HCT116 (cell line): ENCODE data around the gene PMEPA1. TPM values are rescaled to one million over a fixed set of nuclear protein-coding genes. Genes with fewer than 3 reads are reported as not detected.

ENCODE experiments used
- ATAC-seq: fragments of 200-7000 bp; cut with Tn5 transposase; 2 replicates; pipeline ENCODE4 v1.9.1; 2020; ENCODE audit warnings: mild to moderate bottlenecking, moderate library complexity
- BruUV-seq: library from RNA; stranded (reverse); fragments of 400-500 nt; replicated peaks from 2 replicates; lab custom pipeline; 2021; lab: Mats Ljungman, UMichigan
- CTCF ChIA-PET: fragments of 300-600 bp; sonication (Branson Sonifier 250); formaldehyde crosslinking; loops from one replicate; lab custom pipeline; 2021; ENCODE audit warnings: antibody characterized with exemption; lab: Charles Lee
- POLR2A ChIA-PET: fragments of 300-600, 350-600 bp; sonication (Branson Sonifier 250); formaldehyde crosslinking; loops from one replicate; lab custom pipeline; 2021; ENCODE audit warnings: antibody characterized with exemption; lab: Charles Lee
- RAD21 ChIA-PET, 2 experiments: fragments of 300-600 bp; sonication (Branson Sonifier 250); formaldehyde crosslinking; loops; one replicate each; lab custom pipeline; 2023; ENCODE audit warnings: low total read pairs in 2 of 2; ENCODE audit not compliant: uncharacterized antibody in 2 of 2, unreplicated experiment in 2 of 2, low non-redundant PET in 1 of 2; lab: Charles Lee
- DNase-seq: peaks from one replicate; pipeline ENCODE4 v3.0.0-alpha.2; 2010; ENCODE audit warnings: low read depth, low spot score
- H2AFZ ChIP-seq: fragments of 200-600 bp; shearing (Covaris generic), sonication (generic); 2 replicates; pipeline ENCODE4 v1.6.1; 2017; ENCODE audit warnings: low read depth, mixed run types, mixed read lengths, antibody characterized with exemption, low read length; ENCODE audit not compliant: poor library complexity, severe bottlenecking
- H3K27ac ChIP-seq: 2 replicates; pipeline ENCODE4 v1.5.1; 2012; ENCODE audit warnings: low read depth, low read length
- H3K27me3 ChIP-seq: fragments of 200-600 bp; sonication (generic); 2 replicates; pipeline ENCODE4 v1.6.1; 2016; ENCODE audit warnings: mixed run types, low read length, mixed read lengths; ENCODE audit not compliant: insufficient read depth
- H3K36me3 ChIP-seq, 2 experiments: fragments of 200-500 bp in 1 of 2; fragments of 200-600 bp in 1 of 2; sonication (Bioruptor generic) in 1 of 2; sonication (generic) in 1 of 2; 2 replicates each; pipeline versions ENCODE4 v1.5.1 to v1.6.1; 2014 to 2016; ENCODE audit warnings: low read length in 2 of 2, inconsistent platforms in 1 of 2, mixed read lengths in 1 of 2, mixed run types in 1 of 2; ENCODE audit not compliant: insufficient read depth in 2 of 2, control insufficient read depth in 1 of 2
- H3K4me1 ChIP-seq, 2 experiments: fragments of 200-600 bp in 1 of 2; sonication (generic) in 1 of 2; 2 replicates each; pipeline versions ENCODE4 v1.5.1 to v1.6.1; 2012 to 2017; ENCODE audit warnings: low read length in 2 of 2, inconsistent platforms in 1 of 2, mild to moderate bottlenecking in 1 of 2, mixed read lengths in 1 of 2, mixed run types in 1 of 2, moderate library complexity in 1 of 2; ENCODE audit not compliant: insufficient read depth in 2 of 2, control insufficient read depth in 1 of 2
- H3K4me2 ChIP-seq: fragments of 200-600 bp; sonication (generic); 2 replicates; pipeline ENCODE4 v1.6.1; 2017; ENCODE audit warnings: mixed run types, low read length, mixed read lengths
- H3K4me3 ChIP-seq, 2 experiments: fragments of 200-600 bp in 1 of 2; sonication (generic) in 1 of 2; replicated peaks in 1 of 2; 2 replicates each; pipeline ENCODE4 v1.5.1; 2011 to 2016; ENCODE audit warnings: low read length in 2 of 2, control low read depth in 1 of 2, low read depth in 1 of 2, mild to moderate bottlenecking in 1 of 2, mixed read lengths in 1 of 2, mixed run types in 1 of 2
- H3K79me2 ChIP-seq: fragments of 200-600 bp; sonication (generic); 2 replicates; pipeline ENCODE4 v1.6.1; 2017; ENCODE audit warnings: mild to moderate bottlenecking, mixed run types, low read length, moderate library complexity, mixed read lengths; ENCODE audit not compliant: insufficient read depth
- H3K9ac ChIP-seq: fragments of 200-600 bp; sonication (generic); 2 replicates; pipeline ENCODE4 v1.6.1; 2016; ENCODE audit warnings: low read length, mixed read lengths
- H3K9me2 ChIP-seq: fragments of 200-600 bp; sonication (generic), shearing (Covaris generic); 2 replicates; pipeline ENCODE4 v1.6.1; 2017; ENCODE audit warnings: mixed run types, mild to moderate bottlenecking, moderate library complexity; ENCODE audit not compliant: insufficient read depth
- H3K9me3 ChIP-seq, 2 experiments: fragments of 200-500 bp in 1 of 2; fragments of 200-600 bp in 1 of 2; sonication (Bioruptor generic) in 1 of 2; sonication (generic) in 1 of 2; 2 replicates each; pipeline ENCODE4 v1.6.1; 2014 to 2017; ENCODE audit warnings: low read length in 2 of 2, mixed read lengths in 2 of 2, inconsistent platforms in 1 of 2, low read depth in 1 of 2, mild to moderate bottlenecking in 1 of 2, mixed run types in 1 of 2, moderate library complexity in 1 of 2; ENCODE audit not compliant: control insufficient read depth in 1 of 2, insufficient read depth in 1 of 2
- H4K20me1 ChIP-seq: fragments of 200-600 bp; sonication (generic), shearing (Covaris generic); 2 replicates; pipeline ENCODE4 v1.6.1; 2017; ENCODE audit warnings: mixed run types, mild to moderate bottlenecking, moderate library complexity; ENCODE audit not compliant: insufficient read depth
- ATF3 ChIP-seq: IDR thresholded peaks from 2 replicates; pipeline ENCODE4 v1.6.1; 2012
- EGR1 ChIP-seq: IDR thresholded peaks from 2 replicates; pipeline ENCODE4 v1.6.1; 2012; ENCODE audit warnings: low read depth
- FOSL1 ChIP-seq: IDR thresholded peaks from 2 replicates; pipeline ENCODE4 v1.6.1; 2012; ENCODE audit warnings: low read depth
- JUND ChIP-seq: IDR thresholded peaks from 2 replicates; pipeline ENCODE4 v1.6.1; 2012
- MAX ChIP-seq: IDR thresholded peaks from 2 replicates; pipeline ENCODE4 v1.6.1; 2012
- POLR2AphosphoS5 ChIP-seq: IDR thresholded peaks from 2 replicates; pipeline ENCODE4 v1.6.1; 2011; ENCODE audit warnings: mild to moderate bottlenecking, low read depth, low read length, moderate library complexity
- SP1 ChIP-seq: IDR thresholded peaks from 2 replicates; pipeline ENCODE4 v1.6.1; 2012; ENCODE audit warnings: low read depth
- TCF7L2 ChIP-seq: IDR thresholded peaks from 2 replicates; pipeline ENCODE4 v1.7.0; 2011; ENCODE audit warnings: borderline replicate concordance, inconsistent platforms; ENCODE audit not compliant: insufficient read depth, insufficient read length; ENCODE audit errors: extremely low read depth
- intact Hi-C: fragments of 100-400 bp; cut with micrococcal nuclease; formaldehyde crosslinking; loops from 2 replicates; pipeline ENCODE4 v1.10.0; 2022
- total RNA-seq: library from RNA; stranded (reverse); gene quantifications from one replicate; pipeline ENCODE4 v1.2.1, GENCODE V29; 2021; ENCODE audit not compliant: unreplicated experiment
- TF ChIP-seq, protein P1 (sequence below): IDR thresholded peaks from 2 replicates; pipeline ENCODE4 v1.6.1; 2011; ENCODE audit warnings: mild to moderate bottlenecking, low read length, moderate library complexity; ENCODE audit not compliant: insufficient replicate concordance; ENCODE audit errors: extremely low read depth

PMEPA1 gene
- total RNA-seq, 1 experiment from 2014 or later: 0.64 TPM

- H3K9me3 ChIP-seq: no peaks in the 10 kb centered on the region
- ATAC-seq: peak; percentile 84
- no peak overlapping the region for H2AFZ ChIP-seq
- no peak overlapping the region for H3K27ac ChIP-seq
- H3K79me2 ChIP-seq: no peaks in the 10 kb centered on the region
- no peaks in the 10 kb centered on the region for H3K36me3 ChIP-seq
- H3K27me3 ChIP-seq: peaks cover 50% of the 10 kb centered on the region
- ChIA-PET RAD21 (no interaction called here), CTCF (no interaction called here), POLR2A (no interaction called here)
- H3K4me3 ChIP-seq: peak overlapping the region in 1 of 2 experiments; percentile 13; a peak in 1 of 4 replicates
- H3K9ac ChIP-seq: no peak overlapping the region
- peak; percentile 24 for TF ChIP-seq TCF7L2
- no peak for TF ChIP-seq POLR2AphosphoS5
- peak; percentile 15; the same call in 1 of the 2 replicates for TF ChIP-seq FOSL1
- TF ChIP-seq EGR1: no peak
- 0 out of 2 replicates have a peak, but pooled peaks have one; percentile 25 for TF ChIP-seq MAX
- H4K20me1 ChIP-seq: no peaks in the 10 kb centered on the region
- peak overlapping the region; percentile 66 for H3K4me2 ChIP-seq
- H3K4me1 ChIP-seq: peaks cover 9 to 11% of the 10 kb centered on the region in 2 experiments
- H3K9me2 ChIP-seq: no peaks in the 10 kb centered on the region
- peak; percentile 24 for DNase-seq
- intact Hi-C loops: no loop called here
- BruUV-seq: no TSS peak
Observed at GRCh38 chr20:57748601-57749130, 38.9 kb upstream of the PMEPA1 start.

DNA sequence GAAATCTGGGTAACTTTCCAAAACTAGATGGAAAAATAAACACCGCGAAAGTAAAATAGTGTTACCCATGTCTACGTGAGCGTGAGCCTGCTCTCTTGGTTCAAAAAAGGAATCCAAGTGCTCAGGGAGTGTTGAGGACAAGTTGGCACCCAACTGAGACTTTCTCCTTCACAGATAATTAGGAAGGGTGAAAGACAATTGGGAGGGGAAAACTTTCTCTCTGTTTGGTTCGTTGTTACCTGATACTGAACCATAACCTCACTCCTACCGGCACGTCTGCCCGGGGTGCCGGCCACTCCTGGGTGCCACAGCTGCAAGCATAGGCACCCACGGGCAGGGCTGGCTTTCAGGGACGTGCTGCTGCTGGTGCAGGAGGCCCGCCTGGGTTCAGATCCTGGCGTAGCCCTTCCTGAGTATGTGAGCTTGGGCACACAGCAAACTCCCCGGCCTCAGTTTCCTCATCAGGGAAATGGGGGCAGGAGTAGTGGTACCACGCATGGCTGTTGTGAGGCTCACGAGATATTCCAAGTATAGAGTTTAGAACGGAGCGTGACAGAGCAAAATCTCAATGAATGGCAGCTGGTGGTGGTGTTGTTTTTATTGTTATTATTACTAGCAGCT lies 38.2 kb upstream of the PMEPA1 start:
- no TSS peak for BruUV-seq
- peak overlapping the region; percentile 66 for H3K4me2 ChIP-seq

More for the DNA sequence above, 38.2 kb upstream of the PMEPA1 start:
- Histone ChIP-seq H3K4me3 (no peak overlapping the region), H3K9me2 (no peaks in the 10 kb centered on the region), H2AFZ (no peak overlapping the region), H3K27ac (no peak overlapping the region), H3K36me3 (no peaks in the 10 kb centered on the region), H3K4me1 (peaks cover 9 to 11% of the 10 kb centered on the region in 2 experiments)
- RAD21 ChIA-PET: no interaction called here
- TF ChIP-seq, protein P1, sequence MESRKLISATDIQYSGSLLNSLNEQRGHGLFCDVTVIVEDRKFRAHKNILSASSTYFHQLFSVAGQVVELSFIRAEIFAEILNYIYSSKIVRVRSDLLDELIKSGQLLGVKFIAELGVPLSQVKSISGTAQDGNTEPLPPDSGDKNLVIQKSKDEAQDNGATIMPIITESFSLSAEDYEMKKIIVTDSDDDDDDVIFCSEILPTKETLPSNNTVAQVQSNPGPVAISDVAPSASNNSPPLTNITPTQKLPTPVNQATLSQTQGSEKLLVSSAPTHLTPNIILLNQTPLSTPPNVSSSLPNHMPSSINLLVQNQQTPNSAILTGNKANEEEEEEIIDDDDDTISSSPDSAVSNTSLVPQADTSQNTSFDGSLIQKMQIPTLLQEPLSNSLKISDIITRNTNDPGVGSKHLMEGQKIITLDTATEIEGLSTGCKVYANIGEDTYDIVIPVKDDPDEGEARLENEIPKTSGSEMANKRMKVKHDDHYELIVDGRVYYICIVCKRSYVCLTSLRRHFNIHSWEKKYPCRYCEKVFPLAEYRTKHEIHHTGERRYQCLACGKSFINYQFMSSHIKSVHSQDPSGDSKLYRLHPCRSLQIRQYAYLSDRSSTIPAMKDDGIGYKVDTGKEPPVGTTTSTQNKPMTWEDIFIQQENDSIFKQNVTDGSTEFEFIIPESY: no peak
- TF ChIP-seq JUND (no peak), ATF3 (no peak), SP1 (no peak)
- TF ChIP-seq, all 23 proteins: peak for 0
- CTCF ChIA-PET: no interaction called here
- DNase-seq (no peak), ATAC-seq (no peak)
- Histone ChIP-seq H3K79me2 (no peaks in the 10 kb centered on the region), H3K9ac (no peak overlapping the region), H4K20me1 (no peaks in the 10 kb centered on the region), H3K9me3 (no peaks in the 10 kb centered on the region), H3K27me3 (peaks cover 50% of the 10 kb centered on the region)
- intact Hi-C loops: no loop called here
- POLR2A ChIA-PET: no interaction called here
